ENCODE results near the gene BBS9. TPM values are rescaled to one million over a fixed set of nuclear protein-coding genes. Genes with fewer than 3 reads are reported as not detected.

The BBS9 gene
- total RNA-seq, 1 experiment from 2014 or later = 26.4 TPM

- WGBS (ENCODE audit: extremely low coverage, insufficient read length, low lambda C conversion rate) = no CpG with 5 or more reads among the region's 6 CpGs
- DNase-seq = no peak
- H2BK12ac ChIP-seq (ENCODE audit: insufficient read length, low read depth, low read length) = no peak overlapping the region
- no peak overlapping the region for H3K23ac ChIP-seq (ENCODE audit: insufficient read length, low read depth, low read length)
- H3K9ac ChIP-seq (ENCODE audit: extremely low read depth, insufficient read length, low read length) = no peak overlapping the region
- H3T11ph ChIP-seq (ENCODE audit: low read length) = no peak overlapping the region
- no peak for TF ChIP-seq CTCF (conservative IDR thresholded peaks at IDR 0.05)
- H2AK5ac ChIP-seq (ENCODE audit: insufficient read length, low read length) = no peak overlapping the region
- H3K4me3 Mint-ChIP-seq = no peak overlapping the region
- no peaks in the 10 kb centered on the region for H3K27me3 Mint-ChIP-seq (ENCODE audit: low read depth)
- H3K27ac Mint-ChIP-seq = no peak overlapping the region
- H3K27me3 ChIP-seq (ENCODE audit: insufficient read depth, low read length) = no peaks in the 10 kb centered on the region
- no peak overlapping the region for H3K4ac ChIP-seq (ENCODE audit: low read depth, low read length)
- no peak overlapping the region for H3K27ac ChIP-seq (ENCODE audit: insufficient read length, low read depth, low read length)
- no peak overlapping the region for H3K56ac ChIP-seq (ENCODE audit: insufficient read length, low read depth, low read length)
- H3K9me3 Mint-ChIP-seq = no peaks in the 10 kb centered on the region
- no peaks in the 10 kb centered on the region for H3K9me3 ChIP-seq (ENCODE audit: control insufficient read depth, low read depth, low read length)
- no peak overlapping the region for H4K8ac ChIP-seq (replicated peaks; ENCODE audit: insufficient read length, low read depth, low read length)
- no peak overlapping the region for H2BK20ac ChIP-seq (ENCODE audit: low read depth, low read length, poor library complexity, severe bottlenecking)
- no peak overlapping the region for H2BK5ac ChIP-seq (ENCODE audit: insufficient read length, low read length)
- no peak overlapping the region for H4K91ac ChIP-seq (ENCODE audit: insufficient read length, low read depth, low read length)
- no peak overlapping the region for H3K14ac ChIP-seq (ENCODE audit: insufficient read depth, low read length)
- no peak overlapping the region for H2BK15ac ChIP-seq (ENCODE audit: low read depth, low read length)
- no peak overlapping the region for H4K5ac ChIP-seq (ENCODE audit: insufficient read length, low read depth, low read length)
- H3K4me1 ChIP-seq (ENCODE audit: insufficient read depth, low read length) = no peaks in the 10 kb centered on the region
- no peaks in the 10 kb centered on the region for H4K20me1 ChIP-seq (ENCODE audit: control insufficient read depth, insufficient read depth, insufficient read length)
- H3K18ac ChIP-seq (ENCODE audit: insufficient read length, low read depth, low read length) = no peak overlapping the region
- no peaks in the 10 kb centered on the region for H3K36me3 Mint-ChIP-seq (ENCODE audit: insufficient read depth in 1 of 3, low read depth in 3 of 3)
- H3K4me1 Mint-ChIP-seq = no peaks in the 10 kb centered on the region
- no peaks in the 10 kb centered on the region for H3K79me2 ChIP-seq (ENCODE audit: insufficient read depth, low read length)
- no peaks in the 10 kb centered on the region for H3K79me1 ChIP-seq (ENCODE audit: insufficient read depth, low read depth, low read length, poor library complexity, severe bottlenecking)
- no peak overlapping the region for H3K4me2 ChIP-seq (ENCODE audit: insufficient read depth, insufficient read length, low read length)
- H2AFZ ChIP-seq (ENCODE audit: low read length) = no peak overlapping the region
- no peaks in the 10 kb centered on the region for H3K23me2 ChIP-seq (ENCODE audit: insufficient read length, low read depth, low read length, poor library complexity, severe bottlenecking)
- no peak overlapping the region for H2BK120ac ChIP-seq (ENCODE audit: low read depth, low read length, poor library complexity, severe bottlenecking)
Observed at GRCh38 chr7:33614357-33615117, 485.2 kb downstream of the BBS9 start.
